Measurements from ENCODE around the gene NT5C1B. TPM values are rescaled to one million over a fixed set of nuclear protein-coding genes. Genes with fewer than 3 reads are reported as not detected.

The NT5C1B gene
- total RNA-seq, 1 donor from 2014 or later: not detected

DNA sequence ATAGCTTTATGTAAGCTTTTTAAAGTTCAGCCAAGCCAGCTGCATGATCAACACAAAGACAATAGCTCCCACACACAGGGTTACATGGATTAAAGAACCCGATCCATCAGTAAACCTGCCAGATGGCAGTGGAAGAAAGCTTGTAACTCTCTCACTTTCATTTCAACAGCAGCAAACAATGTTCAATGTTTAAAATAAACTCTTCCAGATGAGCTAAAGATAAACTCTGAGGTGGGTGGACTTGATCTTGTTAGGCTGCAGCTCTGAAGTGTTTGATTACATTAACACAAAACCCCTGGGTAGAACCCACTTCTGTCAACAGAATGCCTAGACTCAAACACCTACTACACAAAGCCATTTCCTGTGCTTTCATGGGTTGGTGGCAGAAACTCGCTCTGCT lies 42.8 kb downstream of the NT5C1B start:
- Histone ChIP-seq H3F3A (ENCODE audit: low read depth) (no peaks in the 10 kb centered on the region), H3K36me3 (no peaks in the 10 kb centered on the region), H3K27ac (no peak overlapping the region), H3K9me3 (ENCODE audit: low read depth) (no peaks in the 10 kb centered on the region), H3K4me3 (no peak overlapping the region), H3K27me3 (no peaks in the 10 kb centered on the region), H3K79me2 (ENCODE audit: low read depth) (no peaks in the 10 kb centered on the region), H3K4me2 (no peak overlapping the region), H4K20me1 (ENCODE audit: low read depth) (no peaks in the 10 kb centered on the region), H3K9ac (no peak overlapping the region), H2AFZ (replicated peaks) (no peak overlapping the region), H3K4me1 (peaks cover 5% of the 10 kb centered on the region)
- no peaks in the 10 kb centered on the region for H3K27me3 Mint-ChIP-seq (ENCODE audit: insufficient read depth, low read depth)
- H3K9me3 Mint-ChIP-seq: no peaks in the 10 kb centered on the region
- DNase-seq (ENCODE audit: low spot score): no peak
- TF ChIP-seq EZH2phosphoT487 (IDR thresholded peaks at IDR 0.05) (no peak), EZH2 (IDR thresholded peaks at IDR 0.05) (no peak), CTCF (IDR thresholded peaks at IDR 0.05) (no peak)
- H3K4me1 Mint-ChIP-seq: peaks cover 9% of the 10 kb centered on the region
- no peak overlapping the region for H3K27ac Mint-ChIP-seq
- H3K4me3 Mint-ChIP-seq: no peak overlapping the region
- peaks cover 2% of the 10 kb centered on the region for H3K36me3 Mint-ChIP-seq

DNA sequence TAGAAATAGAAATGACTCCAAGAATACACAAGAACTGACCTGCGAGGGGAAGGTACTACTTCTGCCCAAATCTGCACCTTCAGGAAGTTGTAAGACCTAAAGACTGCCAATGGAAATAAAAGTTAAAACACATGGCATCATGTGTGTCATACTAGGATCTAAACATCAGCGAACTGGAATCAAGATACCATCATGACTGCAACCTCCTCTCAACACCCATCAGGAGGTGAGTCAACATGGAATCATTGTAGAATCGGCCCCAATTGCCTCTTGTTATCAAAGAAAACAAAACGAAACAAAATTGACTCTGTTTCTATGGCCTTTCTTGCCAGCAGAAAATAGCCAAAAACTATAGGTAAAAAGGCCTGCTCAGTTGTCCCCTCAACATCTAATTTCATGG lies 44.0 kb downstream of the NT5C1B start:
- no peak overlapping the region for H3K4me2 ChIP-seq
- Mint-ChIP-seq H3K27ac (no peak overlapping the region), H3K9me3 (no peaks in the 10 kb centered on the region), H3K36me3 (peaks cover 2% of the 10 kb centered on the region), H3K4me1 (peaks cover 9% of the 10 kb centered on the region), H3K4me3 (no peak overlapping the region), H3K27me3 (ENCODE audit: insufficient read depth, low read depth) (no peaks in the 10 kb centered on the region)
- no peak overlapping the region for H3K4me3 ChIP-seq
- no peaks in the 10 kb centered on the region for H3K9me3 ChIP-seq (ENCODE audit: low read depth)
- TF ChIP-seq CTCF (IDR thresholded peaks at IDR 0.05) (no peak), EZH2phosphoT487 (IDR thresholded peaks at IDR 0.05) (no peak), EZH2 (IDR thresholded peaks at IDR 0.05) (no peak)
- H3K27me3 ChIP-seq: no peaks in the 10 kb centered on the region
- H3K79me2 ChIP-seq (ENCODE audit: low read depth): no peaks in the 10 kb centered on the region
- no peak overlapping the region for H3K27ac ChIP-seq
- H2AFZ ChIP-seq (replicated peaks): no peak overlapping the region
- no peaks in the 10 kb centered on the region for H3K36me3 ChIP-seq
- H3K4me1 ChIP-seq: peaks cover 5% of the 10 kb centered on the region
- no peaks in the 10 kb centered on the region for H4K20me1 ChIP-seq (ENCODE audit: low read depth)
- no peaks in the 10 kb centered on the region for H3F3A ChIP-seq (ENCODE audit: low read depth)
- no peak overlapping the region for H3K9ac ChIP-seq
- DNase-seq (ENCODE audit: low spot score): no peak

DNA sequence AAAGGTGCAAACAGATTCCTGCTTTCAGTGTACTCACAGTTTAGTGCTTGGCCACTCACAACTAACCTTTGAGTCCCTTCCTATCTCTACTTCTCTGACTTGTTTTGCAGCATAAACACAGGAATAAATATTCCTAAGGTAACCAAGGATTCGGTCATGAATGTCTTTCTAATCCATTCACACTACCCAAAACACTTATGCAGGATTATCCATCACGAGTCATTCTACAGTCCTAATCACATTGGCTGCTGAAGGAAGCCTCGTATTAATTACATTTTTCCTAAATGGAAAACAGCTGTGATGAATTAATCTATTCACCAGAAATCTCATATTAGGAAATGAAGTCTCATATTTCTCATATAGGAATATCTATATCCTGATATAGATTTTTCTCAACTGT lies 45.2 kb downstream of the NT5C1B start:
- H3K4me3 Mint-ChIP-seq: no peak overlapping the region

More for the DNA sequence above, 45.2 kb downstream of the NT5C1B start:
- no peaks in the 10 kb centered on the region for H3F3A ChIP-seq (ENCODE audit: low read depth)
- peaks cover 5% of the 10 kb centered on the region for H3K4me1 ChIP-seq
- no peak overlapping the region for H3K4me3 ChIP-seq
- H3K4me2 ChIP-seq: no peak overlapping the region
- H3K27ac ChIP-seq: no peak overlapping the region
- no peaks in the 10 kb centered on the region for H3K9me3 ChIP-seq (ENCODE audit: low read depth)
- Mint-ChIP-seq H3K36me3 (no peaks in the 10 kb centered on the region), H3K4me1 (peaks cover 9% of the 10 kb centered on the region), H3K27me3 (ENCODE audit: insufficient read depth, low read depth) (no peaks in the 10 kb centered on the region), H3K27ac (no peak overlapping the region), H3K9me3 (no peaks in the 10 kb centered on the region)
- no peaks in the 10 kb centered on the region for H3K79me2 ChIP-seq (ENCODE audit: low read depth)
- H3K36me3 ChIP-seq: no peaks in the 10 kb centered on the region
- no peak overlapping the region for H3K9ac ChIP-seq
- no peak overlapping the region for H2AFZ ChIP-seq (replicated peaks)
- H3K27me3 ChIP-seq: no peaks in the 10 kb centered on the region
- no peak for DNase-seq (ENCODE audit: low spot score)
- no peaks in the 10 kb centered on the region for H4K20me1 ChIP-seq (ENCODE audit: low read depth)
- TF ChIP-seq EZH2phosphoT487 (IDR thresholded peaks at IDR 0.05) (no peak), CTCF (IDR thresholded peaks at IDR 0.05) (no peak), EZH2 (IDR thresholded peaks at IDR 0.05) (no peak)
